GM12865 (cell line): Measurements from ENCODE around the gene ZNF516.

Experiments used
- DNase-seq: peaks from one replicate; pipeline ENCODE4 v3.0.0; 2010; ENCODE audit warnings: low read depth
- H3K4me3 ChIP-seq: 2 replicates; pipeline ENCODE4 v1.5.1; 2011; ENCODE audit warnings: mild to moderate bottlenecking, low read depth, low read length, control low read depth
- CTCF ChIP-seq: IDR thresholded peaks from 2 replicates; pipeline ENCODE4 v1.5.1; 2011; ENCODE audit warnings: low read length, control low read depth, low read depth, inconsistent platforms; ENCODE audit not compliant: insufficient read depth; ENCODE audit errors: missing control alignments

ZNF516 gene

GRCh38 chr18:76348267-76349066 is 146.6 kb downstream of the ZNF516 start:
- TF ChIP-seq CTCF: no peak
- H3K4me3 ChIP-seq: no peak overlapping the region
- DNase-seq: no peak

GRCh38 chr18:76347341-76347740 is 147.7 kb downstream of the ZNF516 start:
- no peak for TF ChIP-seq CTCF
- DNase-seq: no peak
- H3K4me3 ChIP-seq: no peak overlapping the region

GRCh38 chr18:76346490-76347130 is 148.4 kb downstream of the ZNF516 start:
- no peak for TF ChIP-seq CTCF
- H3K4me3 ChIP-seq: no peak overlapping the region
- DNase-seq: no peak

- TF ChIP-seq CTCF: no peak
- H3K4me3 ChIP-seq: no peak overlapping the region
- DNase-seq: no peak
These were observed 149.1 kb downstream of the ZNF516 start for GRCh38 chr18:76345901-76346300.

- no peak for TF ChIP-seq CTCF
- no peak overlapping the region for H3K4me3 ChIP-seq
- no peak for DNase-seq
These were observed 151.0 kb downstream of the ZNF516 start for GRCh38 chr18:76343938-76344569.

GRCh38 chr18:76340410-76340809 is 154.6 kb downstream of the ZNF516 start:
- no peak for TF ChIP-seq CTCF
- no peak for DNase-seq
- no peak overlapping the region for H3K4me3 ChIP-seq
